ENCODE measurements around the gene TEAD1. TPM values are rescaled to one million over a fixed set of nuclear protein-coding genes. Genes with fewer than 3 reads are reported as not detected.

The TEAD1 gene
- total and polyA plus RNA-seq, 2 experiments from 2014 or later, result 24.5 to 103 TPM

DNA sequence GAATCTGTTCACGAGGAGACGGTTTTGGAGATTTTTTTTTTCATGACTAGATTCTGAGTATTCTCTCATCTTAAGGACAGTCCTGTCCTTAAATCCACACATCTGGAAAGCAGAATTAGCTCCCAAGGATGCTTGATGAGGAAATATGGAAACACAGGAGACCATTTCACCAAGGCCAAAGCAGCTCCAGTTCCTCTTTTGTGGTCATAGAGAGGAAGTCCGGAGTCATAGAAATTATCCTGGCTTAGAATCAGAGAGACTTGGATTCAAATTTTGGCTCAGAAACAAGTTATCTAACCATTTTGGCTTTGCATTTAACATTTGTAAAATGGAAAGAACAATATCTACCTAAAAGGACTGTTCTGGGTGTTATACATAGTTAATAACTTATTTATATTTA lies 7.3 kb upstream of the TEAD1 start:
- H3K9me3 Mint-ChIP-seq, result peaks cover 5% of the 10 kb centered on the region; the same call in 2 of the 3 replicates
- DNase-seq (ENCODE audit: low spot score) (no peak), ATAC-seq (no peak)
- no peaks in the 10 kb centered on the region for H4K20me1 ChIP-seq (replicated peaks; ENCODE audit: insufficient read depth)
- H3K79me2 ChIP-seq (replicated peaks; ENCODE audit: insufficient read depth), result no peaks in the 10 kb centered on the region
- no peak overlapping the region for H2AFZ ChIP-seq
- H3K9me2 ChIP-seq (ENCODE audit: insufficient read depth), result peaks cover 6% of the 10 kb centered on the region; the same call in 1 of the 2 replicates
- no peak overlapping the region for H3K27ac ChIP-seq (ENCODE audit: low read depth)
- no peaks in the 10 kb centered on the region for H3K36me3 ChIP-seq (ENCODE audit: insufficient read depth)
- H3F3A ChIP-seq (replicated peaks; ENCODE audit: low read depth), result no peaks in the 10 kb centered on the region
- no peaks in the 10 kb centered on the region for H3K36me3 Mint-ChIP-seq (ENCODE audit: low read depth)
- no peak overlapping the region for H3K4me2 ChIP-seq
- H3K4me1 ChIP-seq (ENCODE audit: insufficient read depth), result no peaks in the 10 kb centered on the region
- no peaks in the 10 kb centered on the region for H3K27me3 Mint-ChIP-seq (ENCODE audit: insufficient read depth, low read depth, poor library complexity)
- TF ChIP-seq, protein P1, sequence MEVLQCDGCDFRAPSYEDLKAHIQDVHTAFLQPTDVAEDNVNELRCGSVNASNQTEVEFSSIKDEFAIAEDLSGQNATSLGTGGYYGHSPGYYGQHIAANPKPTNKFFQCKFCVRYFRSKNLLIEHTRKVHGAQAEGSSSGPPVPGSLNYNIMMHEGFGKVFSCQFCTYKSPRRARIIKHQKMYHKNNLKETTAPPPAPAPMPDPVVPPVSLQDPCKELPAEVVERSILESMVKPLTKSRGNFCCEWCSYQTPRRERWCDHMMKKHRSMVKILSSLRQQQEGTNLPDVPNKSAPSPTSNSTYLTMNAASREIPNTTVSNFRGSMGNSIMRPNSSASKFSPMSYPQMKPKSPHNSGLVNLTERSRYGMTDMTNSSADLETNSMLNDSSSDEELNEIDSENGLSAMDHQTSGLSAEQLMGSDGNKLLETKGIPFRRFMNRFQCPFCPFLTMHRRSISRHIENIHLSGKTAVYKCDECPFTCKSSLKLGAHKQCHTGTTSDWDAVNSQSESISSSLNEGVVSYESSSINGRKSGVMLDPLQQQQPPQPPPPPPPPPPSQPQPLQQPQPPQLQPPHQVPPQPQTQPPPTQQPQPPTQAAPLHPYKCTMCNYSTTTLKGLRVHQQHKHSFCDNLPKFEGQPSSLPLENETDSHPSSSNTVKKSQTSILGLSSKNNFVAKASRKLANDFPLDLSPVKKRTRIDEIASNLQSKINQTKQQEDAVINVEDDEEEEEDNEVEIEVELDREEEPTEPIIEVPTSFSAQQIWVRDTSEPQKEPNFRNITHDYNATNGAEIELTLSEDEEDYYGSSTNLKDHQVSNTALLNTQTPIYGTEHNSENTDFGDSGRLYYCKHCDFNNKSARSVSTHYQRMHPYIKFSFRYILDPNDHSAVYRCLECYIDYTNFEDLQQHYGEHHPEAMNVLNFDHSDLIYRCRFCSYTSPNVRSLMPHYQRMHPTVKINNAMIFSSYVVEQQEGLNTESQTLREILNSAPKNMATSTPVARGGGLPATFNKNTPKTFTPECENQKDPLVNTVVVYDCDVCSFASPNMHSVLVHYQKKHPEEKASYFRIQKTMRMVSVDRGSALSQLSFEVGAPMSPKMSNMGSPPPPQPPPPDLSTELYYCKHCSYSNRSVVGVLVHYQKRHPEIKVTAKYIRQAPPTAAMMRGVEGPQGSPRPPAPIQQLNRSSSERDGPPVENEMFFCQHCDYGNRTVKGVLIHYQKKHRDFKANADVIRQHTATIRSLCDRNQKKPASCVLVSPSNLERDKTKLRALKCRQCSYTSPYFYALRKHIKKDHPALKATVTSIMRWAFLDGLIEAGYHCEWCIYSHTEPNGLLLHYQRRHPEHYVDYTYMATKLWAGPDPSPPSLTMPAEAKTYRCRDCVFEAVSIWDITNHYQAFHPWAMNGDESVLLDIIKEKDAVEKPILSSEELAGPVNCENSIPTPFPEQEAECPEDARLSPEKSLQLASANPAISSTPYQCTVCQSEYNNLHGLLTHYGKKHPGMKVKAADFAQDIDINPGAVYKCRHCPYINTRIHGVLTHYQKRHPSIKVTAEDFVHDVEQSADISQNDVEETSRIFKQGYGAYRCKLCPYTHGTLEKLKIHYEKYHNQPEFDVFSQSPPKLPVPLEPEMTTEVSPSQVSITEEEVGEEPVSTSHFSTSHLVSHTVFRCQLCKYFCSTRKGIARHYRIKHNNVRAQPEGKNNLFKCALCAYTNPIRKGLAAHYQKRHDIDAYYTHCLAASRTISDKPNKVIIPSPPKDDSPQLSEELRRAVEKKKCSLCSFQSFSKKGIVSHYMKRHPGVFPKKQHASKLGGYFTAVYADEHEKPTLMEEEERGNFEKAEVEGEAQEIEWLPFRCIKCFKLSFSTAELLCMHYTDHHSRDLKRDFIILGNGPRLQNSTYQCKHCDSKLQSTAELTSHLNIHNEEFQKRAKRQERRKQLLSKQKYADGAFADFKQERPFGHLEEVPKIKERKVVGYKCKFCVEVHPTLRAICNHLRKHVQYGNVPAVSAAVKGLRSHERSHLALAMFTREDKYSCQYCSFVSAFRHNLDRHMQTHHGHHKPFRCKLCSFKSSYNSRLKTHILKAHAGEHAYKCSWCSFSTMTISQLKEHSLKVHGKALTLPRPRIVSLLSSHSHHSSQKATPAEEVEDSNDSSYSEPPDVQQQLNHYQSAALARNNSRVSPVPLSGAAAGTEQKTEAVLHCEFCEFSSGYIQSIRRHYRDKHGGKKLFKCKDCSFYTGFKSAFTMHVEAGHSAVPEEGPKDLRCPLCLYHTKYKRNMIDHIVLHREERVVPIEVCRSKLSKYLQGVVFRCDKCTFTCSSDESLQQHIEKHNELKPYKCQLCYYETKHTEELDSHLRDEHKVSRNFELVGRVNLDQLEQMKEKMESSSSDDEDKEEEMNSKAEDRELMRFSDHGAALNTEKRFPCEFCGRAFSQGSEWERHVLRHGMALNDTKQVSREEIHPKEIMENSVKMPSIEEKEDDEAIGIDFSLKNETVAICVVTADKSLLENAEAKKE (CRISPR knock-in tag; IDR thresholded peaks at IDR 0.05), result no peak
- TF ChIP-seq, protein P2, sequence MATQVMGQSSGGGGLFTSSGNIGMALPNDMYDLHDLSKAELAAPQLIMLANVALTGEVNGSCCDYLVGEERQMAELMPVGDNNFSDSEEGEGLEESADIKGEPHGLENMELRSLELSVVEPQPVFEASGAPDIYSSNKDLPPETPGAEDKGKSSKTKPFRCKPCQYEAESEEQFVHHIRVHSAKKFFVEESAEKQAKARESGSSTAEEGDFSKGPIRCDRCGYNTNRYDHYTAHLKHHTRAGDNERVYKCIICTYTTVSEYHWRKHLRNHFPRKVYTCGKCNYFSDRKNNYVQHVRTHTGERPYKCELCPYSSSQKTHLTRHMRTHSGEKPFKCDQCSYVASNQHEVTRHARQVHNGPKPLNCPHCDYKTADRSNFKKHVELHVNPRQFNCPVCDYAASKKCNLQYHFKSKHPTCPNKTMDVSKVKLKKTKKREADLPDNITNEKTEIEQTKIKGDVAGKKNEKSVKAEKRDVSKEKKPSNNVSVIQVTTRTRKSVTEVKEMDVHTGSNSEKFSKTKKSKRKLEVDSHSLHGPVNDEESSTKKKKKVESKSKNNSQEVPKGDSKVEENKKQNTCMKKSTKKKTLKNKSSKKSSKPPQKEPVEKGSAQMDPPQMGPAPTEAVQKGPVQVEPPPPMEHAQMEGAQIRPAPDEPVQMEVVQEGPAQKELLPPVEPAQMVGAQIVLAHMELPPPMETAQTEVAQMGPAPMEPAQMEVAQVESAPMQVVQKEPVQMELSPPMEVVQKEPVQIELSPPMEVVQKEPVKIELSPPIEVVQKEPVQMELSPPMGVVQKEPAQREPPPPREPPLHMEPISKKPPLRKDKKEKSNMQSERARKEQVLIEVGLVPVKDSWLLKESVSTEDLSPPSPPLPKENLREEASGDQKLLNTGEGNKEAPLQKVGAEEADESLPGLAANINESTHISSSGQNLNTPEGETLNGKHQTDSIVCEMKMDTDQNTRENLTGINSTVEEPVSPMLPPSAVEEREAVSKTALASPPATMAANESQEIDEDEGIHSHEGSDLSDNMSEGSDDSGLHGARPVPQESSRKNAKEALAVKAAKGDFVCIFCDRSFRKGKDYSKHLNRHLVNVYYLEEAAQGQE (IDR thresholded peaks at IDR 0.05; ENCODE audit: unreplicated experiment), result no peak
- no peak for TF ChIP-seq STAT1 (IDR thresholded peaks at IDR 0.05; ENCODE audit: unreplicated experiment)
- no peak for TF ChIP-seq EZH2phosphoT487 (IDR thresholded peaks at IDR 0.05; ENCODE audit: unreplicated experiment)
- TF ChIP-seq, protein P3, sequence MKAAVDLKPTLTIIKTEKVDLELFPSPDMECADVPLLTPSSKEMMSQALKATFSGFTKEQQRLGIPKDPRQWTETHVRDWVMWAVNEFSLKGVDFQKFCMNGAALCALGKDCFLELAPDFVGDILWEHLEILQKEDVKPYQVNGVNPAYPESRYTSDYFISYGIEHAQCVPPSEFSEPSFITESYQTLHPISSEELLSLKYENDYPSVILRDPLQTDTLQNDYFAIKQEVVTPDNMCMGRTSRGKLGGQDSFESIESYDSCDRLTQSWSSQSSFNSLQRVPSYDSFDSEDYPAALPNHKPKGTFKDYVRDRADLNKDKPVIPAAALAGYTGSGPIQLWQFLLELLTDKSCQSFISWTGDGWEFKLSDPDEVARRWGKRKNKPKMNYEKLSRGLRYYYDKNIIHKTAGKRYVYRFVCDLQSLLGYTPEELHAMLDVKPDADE (IDR thresholded peaks at IDR 0.05), result no peak
- no peak for TF ChIP-seq NANOG (IDR thresholded peaks at IDR 0.05; ENCODE audit: borderline replicate concordance)
- no peak for TF ChIP-seq ZNF331 (CRISPR knock-in tag; IDR thresholded peaks at IDR 0.05; ENCODE audit: low read depth)
- TF ChIP-seq EZH2 (IDR thresholded peaks at IDR 0.05; ENCODE audit: low read depth, unreplicated experiment), result no peak
- TF ChIP-seq CREB1 (CRISPR knock-in tag; IDR thresholded peaks at IDR 0.05; ENCODE audit: low read depth), result no peak
- no peak for TF ChIP-seq ZNF114 (CRISPR knock-in tag; IDR thresholded peaks at IDR 0.05)
- no peak for TF ChIP-seq POLR2AphosphoS5 (IDR thresholded peaks at IDR 0.05; ENCODE audit: low read depth)
- TF ChIP-seq JUNB (IDR thresholded peaks at IDR 0.05; ENCODE audit: unreplicated experiment), result no peak
- TF ChIP-seq, protein P4, sequence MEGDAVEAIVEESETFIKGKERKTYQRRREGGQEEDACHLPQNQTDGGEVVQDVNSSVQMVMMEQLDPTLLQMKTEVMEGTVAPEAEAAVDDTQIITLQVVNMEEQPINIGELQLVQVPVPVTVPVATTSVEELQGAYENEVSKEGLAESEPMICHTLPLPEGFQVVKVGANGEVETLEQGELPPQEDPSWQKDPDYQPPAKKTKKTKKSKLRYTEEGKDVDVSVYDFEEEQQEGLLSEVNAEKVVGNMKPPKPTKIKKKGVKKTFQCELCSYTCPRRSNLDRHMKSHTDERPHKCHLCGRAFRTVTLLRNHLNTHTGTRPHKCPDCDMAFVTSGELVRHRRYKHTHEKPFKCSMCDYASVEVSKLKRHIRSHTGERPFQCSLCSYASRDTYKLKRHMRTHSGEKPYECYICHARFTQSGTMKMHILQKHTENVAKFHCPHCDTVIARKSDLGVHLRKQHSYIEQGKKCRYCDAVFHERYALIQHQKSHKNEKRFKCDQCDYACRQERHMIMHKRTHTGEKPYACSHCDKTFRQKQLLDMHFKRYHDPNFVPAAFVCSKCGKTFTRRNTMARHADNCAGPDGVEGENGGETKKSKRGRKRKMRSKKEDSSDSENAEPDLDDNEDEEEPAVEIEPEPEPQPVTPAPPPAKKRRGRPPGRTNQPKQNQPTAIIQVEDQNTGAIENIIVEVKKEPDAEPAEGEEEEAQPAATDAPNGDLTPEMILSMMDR (conservative IDR thresholded peaks at IDR 0.05; ENCODE audit: low read depth in 2 of 2), result no peak
- no peak overlapping the region for H3K4me3 ChIP-seq
- H3K27ac Mint-ChIP-seq, result no peak overlapping the region
- H3K4me1 Mint-ChIP-seq, result no peaks in the 10 kb centered on the region
- no peak overlapping the region for H3K4me3 Mint-ChIP-seq
- H3K27me3 ChIP-seq (ENCODE audit: insufficient read depth), result no peaks in the 10 kb centered on the region
